ENCODE results near the gene MSI1.

DNA sequence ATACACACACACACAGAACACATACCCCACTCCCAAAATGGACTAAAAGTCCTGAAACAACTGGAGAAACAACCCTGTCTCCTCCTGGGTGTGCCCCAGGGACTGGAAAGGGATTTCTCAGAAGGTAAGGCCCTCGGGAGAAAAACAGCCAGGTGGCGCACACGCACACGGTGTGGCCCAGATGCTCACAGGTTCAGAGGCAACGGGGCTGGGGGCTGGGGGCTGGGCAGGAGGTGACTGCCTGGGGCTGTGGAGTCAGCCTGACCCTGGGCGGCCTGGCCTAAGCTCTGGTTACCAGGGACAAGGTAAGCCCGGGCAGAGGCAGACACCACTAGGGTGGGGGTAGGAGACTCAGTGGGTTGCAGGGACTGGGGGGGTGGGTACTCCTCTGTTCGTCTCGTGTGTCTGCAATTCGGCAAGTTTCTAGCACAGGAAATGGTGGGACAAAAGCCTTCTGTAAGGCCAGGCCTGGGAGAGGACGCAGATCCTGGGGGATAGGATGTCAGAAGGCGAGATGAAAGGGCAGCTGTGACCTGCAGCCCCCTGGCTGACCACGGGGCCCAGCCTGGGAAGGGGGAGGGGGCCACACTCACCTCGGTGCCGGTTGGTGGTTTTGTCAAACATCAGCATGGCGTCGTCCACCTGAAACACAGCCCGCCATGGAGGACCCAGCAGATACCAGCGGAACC is 10.4 kb downstream of the MSI1 start:
- TF ChIP-seq, protein P1, sequence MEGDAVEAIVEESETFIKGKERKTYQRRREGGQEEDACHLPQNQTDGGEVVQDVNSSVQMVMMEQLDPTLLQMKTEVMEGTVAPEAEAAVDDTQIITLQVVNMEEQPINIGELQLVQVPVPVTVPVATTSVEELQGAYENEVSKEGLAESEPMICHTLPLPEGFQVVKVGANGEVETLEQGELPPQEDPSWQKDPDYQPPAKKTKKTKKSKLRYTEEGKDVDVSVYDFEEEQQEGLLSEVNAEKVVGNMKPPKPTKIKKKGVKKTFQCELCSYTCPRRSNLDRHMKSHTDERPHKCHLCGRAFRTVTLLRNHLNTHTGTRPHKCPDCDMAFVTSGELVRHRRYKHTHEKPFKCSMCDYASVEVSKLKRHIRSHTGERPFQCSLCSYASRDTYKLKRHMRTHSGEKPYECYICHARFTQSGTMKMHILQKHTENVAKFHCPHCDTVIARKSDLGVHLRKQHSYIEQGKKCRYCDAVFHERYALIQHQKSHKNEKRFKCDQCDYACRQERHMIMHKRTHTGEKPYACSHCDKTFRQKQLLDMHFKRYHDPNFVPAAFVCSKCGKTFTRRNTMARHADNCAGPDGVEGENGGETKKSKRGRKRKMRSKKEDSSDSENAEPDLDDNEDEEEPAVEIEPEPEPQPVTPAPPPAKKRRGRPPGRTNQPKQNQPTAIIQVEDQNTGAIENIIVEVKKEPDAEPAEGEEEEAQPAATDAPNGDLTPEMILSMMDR (IDR thresholded peaks at IDR 0.05; ENCODE audit: insufficient read depth, low read length, poor library complexity, severe bottlenecking): no peak
- no peak for TF ChIP-seq EZH2phosphoT487 (conservative IDR thresholded peaks at IDR 0.05; ENCODE audit: low read length)

Data from SU-DHL-6 (cell line).